Esophagus muscularis mucosa (tissue), 4 donors: Measurements from ENCODE around the gene TFCP2. TPM values are rescaled to one million over a fixed set of nuclear protein-coding genes. Genes with fewer than 3 reads are reported as not detected.
"Not testable (repeated sequence)": the region's sequence is repeated elsewhere in the genome, so short reads cannot be mapped to it uniquely, and the experiment has no call there.

ENCODE experiments used
- DNase-seq: peaks from one replicate; pipeline ENCODE4 v3.0.0-alpha.2; 2017; ENCODE audit errors: extremely low spot score
- H3K27ac ChIP-seq, 4 donors: fragments of 200-600 bp; sonication (generic); replicated peaks in 1 of 4; 1 replicate in 3 of 4; 2 replicates in 1 of 4; pipeline ENCODE4 v1.5.1; 2016 to 2019; ENCODE audit warnings: mild to moderate bottlenecking in 1 of 4
- H3K27me3 ChIP-seq, 4 donors: fragments of 200-600 bp; sonication (generic); one replicate each; pipeline versions ENCODE4 v1.5.1 to v1.6.0; 2016 to 2019
- H3K36me3 ChIP-seq, 4 donors: fragments of 200-600 bp; sonication (generic); one replicate each; pipeline ENCODE4 v1.5.1; 2016 to 2019
- H3K4me1 ChIP-seq, 4 donors: fragments of 200-600 bp; sonication (generic); one replicate each; pipeline ENCODE4 v1.5.1; 2016 to 2019
- H3K4me3 ChIP-seq, 4 donors: fragments of 200-600 bp; sonication (generic); 1 replicate in 2 of 4; 2 replicates in 2 of 4; pipeline ENCODE4 v1.5.1; 2016 to 2019; ENCODE audit warnings: mild to moderate bottlenecking in 4 of 4, moderate library complexity in 1 of 4
- H3K9me3 ChIP-seq, 4 donors: fragments of 200-600 bp; sonication (generic); 1 replicate in 3 of 4; 2 replicates in 1 of 4; pipeline ENCODE4 v1.5.1; 2016 to 2019
- CTCF ChIP-seq, 3 experiments: fragments of 200-600 bp in 2 of 3; fragments of 450-650 bp in 1 of 3; sonication (generic) in 2 of 3; IDR thresholded peaks; one replicate each; pipeline ENCODE4 v1.5.1; 2017 to 2019; ENCODE audit warnings: antibody characterized with exemption in 3 of 3, mild to moderate bottlenecking in 2 of 3, moderate library complexity in 1 of 3
- EP300 ChIP-seq: sonication (generic); formaldehyde crosslinking; IDR thresholded peaks from one replicate; pipeline ENCODE4 v1.6.1; 2017; ENCODE audit warnings: antibody characterized with exemption
- POLR2A ChIP-seq: fragments of 450-650 bp; IDR thresholded peaks from one replicate; pipeline ENCODE4 v1.6.1; 2017; ENCODE audit warnings: antibody characterized with exemption, moderate library complexity, mild to moderate bottlenecking, low read depth
- POLR2AphosphoS5 ChIP-seq, 2 donors: sonication (generic); formaldehyde crosslinking; IDR thresholded peaks; one replicate each; pipeline ENCODE4 v1.6.1; 2017; ENCODE audit warnings: antibody characterized with exemption in 2 of 2
- WGBS: methylation state at CpG from one replicate; pipeline ENCODE4 v1.1.5; 2018; 5-methylcytosine and 5-hydroxymethylcytosine counted together
- intact Hi-C: fragments of 100-400 bp; cut with DNase I; formaldehyde crosslinking; loops from one replicate; pipeline ENCODE4 v1.15.1; 2023
- total RNA-seq, 4 donors: library from RNA; depleted of rRNA; stranded (reverse); fragments of >200 nt; gene quantifications; one replicate each; pipeline versions ENCODE4 v1.1.0 to v1.2.1, GENCODE V29; 2016

Gene TFCP2
- total RNA-seq, 4 donors from 2014 or later: 11.3 to 16.2 (median 15.2) TPM

GRCh38 chr12:51082561-51083125 is 90.3 kb downstream of the TFCP2 start:
- DNase-seq: no peak
- no peaks in the 10 kb centered on the region for H3K9me3 ChIP-seq

GRCh38 chr12:51081421-51081820 is 91.5 kb downstream of the TFCP2 start:
- intact Hi-C loops: loop anchor here (5.0 kb wide), 1 partner anchor 136 kb away; the partner anchor contains the start of gene POU6F1
- H3K9me3 ChIP-seq: no peaks in the 10 kb centered on the region
- no peak overlapping the region for H3K4me3 ChIP-seq
- no peaks in the 10 kb centered on the region for H3K36me3 ChIP-seq
- no peak overlapping the region for H3K27ac ChIP-seq
- TF ChIP-seq POLR2A (no peak), CTCF (IDR thresholded peaks at IDR 0.05) (no peak), EP300 (no peak), POLR2AphosphoS5 (IDR thresholded peaks at IDR 0.05) (no peak)
- DNase-seq: no peak
- WGBS: 67% methylated on average over 1 of the region's 1 CpG
- peaks cover 0 to 3% (median 0%) of the 10 kb centered on the region in 4 donors for H3K27me3 ChIP-seq
- H3K4me1 ChIP-seq: peaks cover 25 to 55% (median 53%) of the 10 kb centered on the region in 4 donors

More at GRCh38 chr12:51082561-51083125, 90.3 kb downstream of the TFCP2 start:
- Histone ChIP-seq H3K4me1 (peaks cover 17 to 43% (median 41%) of the 10 kb centered on the region in 4 donors), H3K4me3 (peak overlapping the region; percentile 87 to 97 (median 92)), H3K36me3 (peaks cover 0 to 5% (median 0%) of the 10 kb centered on the region in 4 donors), H3K27ac (peak overlapping the region; percentile 95 to 99 (median 96)), H3K27me3 (peaks cover 0 to 3% (median 0%) of the 10 kb centered on the region in 4 donors)
- WGBS: 0% methylated on average over 18 of the region's 18 CpGs
- intact Hi-C loops: loop anchor here (2.0 to 5.0 kb wide), 2 partner anchors 36 to 135 kb away; partner anchors contain the start of gene POU6F1
- TF ChIP-seq POLR2A (no peak), POLR2AphosphoS5 (IDR thresholded peaks at IDR 0.05) (no peak), CTCF (IDR thresholded peaks at IDR 0.05) (no peak), EP300 (no peak)

- H3K27ac ChIP-seq: peak overlapping the region in 1 of 4 donors; percentile 25
- no peaks in the 10 kb centered on the region for H3K9me3 ChIP-seq
- intact Hi-C loops: loop anchor here (5.0 kb wide), 1 partner anchor 137 kb away; the partner anchor contains the start of gene POU6F1
- peaks cover 0 to 3% (median 0%) of the 10 kb centered on the region in 4 donors for H3K27me3 ChIP-seq
- H3K4me3 ChIP-seq: no peak overlapping the region
- peaks cover 0 to 8% (median 2%) of the 10 kb centered on the region in 4 donors for H3K36me3 ChIP-seq
- no peak for DNase-seq
- TF ChIP-seq POLR2AphosphoS5 (IDR thresholded peaks at IDR 0.05) (no peak), CTCF (IDR thresholded peaks at IDR 0.05) (no peak), EP300 (no peak), POLR2A (no peak)
- 69% methylated on average over 4 of the region's 4 CpGs for WGBS
- peaks cover 37 to 68% (median 66%) of the 10 kb centered on the region in 4 donors for H3K4me1 ChIP-seq
These were observed 92.8 kb downstream of the TFCP2 start for GRCh38 chr12:51080136-51080535.

- peaks cover 37 to 69% (median 67%) of the 10 kb centered on the region in 4 donors for H3K4me1 ChIP-seq
- intact Hi-C loops, H3K27me3 ChIP-seq, H3K27ac ChIP-seq, H3K4me3 ChIP-seq, DNase-seq, H3K9me3 ChIP-seq: not testable (repeated sequence)
- 88% methylated on average over 6 of the region's 6 CpGs for WGBS
- H3K36me3 ChIP-seq: peaks cover 0 to 12% (median 8%) of the 10 kb centered on the region in 4 donors
These were observed 94.1 kb downstream of the TFCP2 start for GRCh38 chr12:51078866-51079265.

GRCh38 chr12:51078346-51078745 is 94.6 kb downstream of the TFCP2 start:
- DNase-seq, H3K4me3 ChIP-seq, H3K27me3 ChIP-seq, H3K9me3 ChIP-seq, intact Hi-C loops: not testable (repeated sequence)
- Histone ChIP-seq H3K4me1 (peaks cover 34 to 66% (median 63%) of the 10 kb centered on the region in 4 donors), H3K36me3 (peaks cover 4 to 17% (median 13%) of the 10 kb centered on the region in 4 donors), H3K27ac (peak overlapping the region; percentile 38 to 54 (median 46))
- 73% methylated on average over 5 of the region's 5 CpGs for WGBS
